Mesenchymal stem cell (in vitro differentiated cells and primary cell): ENCODE measurements around the gene ADD3.

Source experiments
- DNase-seq: peaks from one replicate; pipeline ENCODE4 v3.0.0-alpha.2; 2013
- H2AFZ ChIP-seq: one replicate; pipeline ENCODE4 v1.6.1; 2013; ENCODE audit warnings: low read depth, mild to moderate bottlenecking, control low read depth, inconsistent platforms, low read length, moderate library complexity
- H2AK5ac ChIP-seq: 2 replicates; pipeline ENCODE4 v1.6.1; 2013; ENCODE audit warnings: low read length, moderate library complexity, mild to moderate bottlenecking, inconsistent platforms; ENCODE audit not compliant: severe bottlenecking
- H2BK120ac ChIP-seq: one replicate; pipeline ENCODE4 v1.6.1; 2013; ENCODE audit warnings: low read depth, mild to moderate bottlenecking, inconsistent platforms, low read length, moderate library complexity
- H2BK12ac ChIP-seq, 2 experiments: one replicate each; pipeline ENCODE4 v1.6.1; 2013; ENCODE audit warnings: inconsistent platforms in 2 of 2, low read length in 2 of 2, mild to moderate bottlenecking in 2 of 2, moderate library complexity in 2 of 2, control low read depth in 1 of 2
- H2BK15ac ChIP-seq: one replicate; pipeline ENCODE4 v1.6.1; 2013; ENCODE audit warnings: mild to moderate bottlenecking, low read depth, inconsistent platforms; ENCODE audit not compliant: poor library complexity, severe bottlenecking
- H2BK5ac ChIP-seq: 2 replicates; pipeline ENCODE4 v1.6.1; 2013; ENCODE audit warnings: low read depth, mild to moderate bottlenecking, low read length, control low read depth, inconsistent platforms; ENCODE audit not compliant: poor library complexity, severe bottlenecking
- H3K14ac ChIP-seq, 2 experiments: one replicate each; pipeline ENCODE4 v1.6.1; 2013; ENCODE audit warnings: inconsistent platforms in 2 of 2, low read length in 2 of 2, control low read depth in 1 of 2, mild to moderate bottlenecking in 1 of 2, moderate library complexity in 1 of 2
- H3K18ac ChIP-seq, 2 experiments: one replicate each; pipeline ENCODE4 v1.6.1; 2013; ENCODE audit warnings: inconsistent platforms in 2 of 2, low read length in 2 of 2, control low read depth in 1 of 2, low read depth in 1 of 2, mild to moderate bottlenecking in 1 of 2
- H3K23ac ChIP-seq, 2 experiments: one replicate each; pipeline ENCODE4 v1.6.1; 2013; ENCODE audit warnings: inconsistent platforms in 2 of 2, low read length in 2 of 2, mild to moderate bottlenecking in 2 of 2, moderate library complexity in 2 of 2, control low read depth in 1 of 2
- H3K27ac ChIP-seq: 2 replicates; pipeline ENCODE4 v1.5.1; 2013; ENCODE audit warnings: mild to moderate bottlenecking, moderate library complexity, low read length, control low read depth, inconsistent platforms; ENCODE audit not compliant: poor library complexity, severe bottlenecking
- H3K27me3 ChIP-seq, 2 experiments: 2 replicates each; pipeline versions ENCODE4 v1.6.1 to v1.7.0; 2013; ENCODE audit warnings: low read length in 2 of 2, mild to moderate bottlenecking in 2 of 2, moderate library complexity in 2 of 2, control low read depth in 1 of 2, inconsistent platforms in 1 of 2; ENCODE audit not compliant: control insufficient read depth in 1 of 2, insufficient read depth in 1 of 2
- H3K36me3 ChIP-seq, 2 experiments: 2 replicates each; pipeline versions ENCODE4 v1.6.1 to v1.7.0; 2013; ENCODE audit warnings: low read length in 2 of 2, control low read depth in 1 of 2, inconsistent platforms in 1 of 2, low read depth in 1 of 2, mild to moderate bottlenecking in 1 of 2; ENCODE audit not compliant: insufficient read depth in 2 of 2, control insufficient read depth in 1 of 2
- H3K4ac ChIP-seq, 2 experiments: one replicate each; pipeline ENCODE4 v1.6.1; 2013; ENCODE audit warnings: inconsistent platforms in 2 of 2, low read length in 2 of 2, mild to moderate bottlenecking in 2 of 2, moderate library complexity in 2 of 2, control low read depth in 1 of 2, low read depth in 1 of 2
- H3K4me1 ChIP-seq: 2 replicates; pipeline ENCODE4 v1.6.1; 2013; ENCODE audit warnings: low read depth, low read length, control low read depth; ENCODE audit not compliant: control insufficient read depth, insufficient read depth
- H3K4me2 ChIP-seq: 2 replicates; pipeline ENCODE4 v1.6.1; 2013; ENCODE audit warnings: low read length, mild to moderate bottlenecking, inconsistent platforms; ENCODE audit not compliant: poor library complexity, severe bottlenecking
- H3K4me3 ChIP-seq, 2 experiments: 2 replicates each; pipeline versions ENCODE4 v1.5.1 to v1.7.0; 2013; ENCODE audit warnings: low read length in 2 of 2, mild to moderate bottlenecking in 2 of 2, control low read depth in 1 of 2, low read depth in 1 of 2; ENCODE audit not compliant: insufficient read depth in 1 of 2
- H3K79me1 ChIP-seq: replicated peaks from 2 replicates; pipeline ENCODE4 v1.6.1; 2013; ENCODE audit warnings: mild to moderate bottlenecking, control low read depth, low read length, inconsistent platforms; ENCODE audit not compliant: poor library complexity, severe bottlenecking
- H3K9ac ChIP-seq: 2 replicates; pipeline ENCODE4 v1.7.0; 2013; ENCODE audit warnings: mild to moderate bottlenecking, low read length, moderate library complexity
- H3K9me3 ChIP-seq: 2 replicates; pipeline ENCODE4 v1.7.0; 2013; ENCODE audit warnings: mild to moderate bottlenecking, low read length; ENCODE audit not compliant: control insufficient read depth
- H4K8ac ChIP-seq: one replicate; pipeline ENCODE4 v1.6.1; 2013; ENCODE audit warnings: inconsistent platforms, mild to moderate bottlenecking, low read length, moderate library complexity
- H4K91ac ChIP-seq: one replicate; pipeline ENCODE4 v1.6.1; 2013; ENCODE audit warnings: mild to moderate bottlenecking, low read length, inconsistent platforms
- WGBS: methylation state at CpG from one replicate; pipeline ENCODE4 v1.1.7; 2013; ENCODE audit warnings: mixed read lengths; 5-methylcytosine and 5-hydroxymethylcytosine counted together

ADD3 gene

GRCh38 chr10:109960682-109961081, 47.1 kb upstream of the ADD3 start:
- 92% methylated on average over 1 of the region's 2 CpGs for WGBS
- no peak for DNase-seq
- Histone ChIP-seq H3K27me3 (no peaks in the 10 kb centered on the region), H4K8ac (no peak overlapping the region), H3K4ac (no peak overlapping the region), H4K91ac (no peak overlapping the region), H3K9ac (peak overlapping the region; percentile 78), H3K14ac (no peak overlapping the region), H3K27ac (no peak overlapping the region), H3K36me3 (no peaks in the 10 kb centered on the region), H2BK15ac (no peak overlapping the region), H2BK12ac (no peak overlapping the region), H2BK120ac (no peak overlapping the region), H2AFZ (no peak overlapping the region), H3K9me3 (no peaks in the 10 kb centered on the region), H2AK5ac (no peak overlapping the region), H3K23ac (no peak overlapping the region), H3K4me2 (no peak overlapping the region), H3K18ac (no peak overlapping the region), H3K4me1 (peaks cover 5% of the 10 kb centered on the region), H2BK5ac (no peak overlapping the region), H3K4me3 (no peak overlapping the region), H3K79me1 (no peaks in the 10 kb centered on the region)

GRCh38 chr10:109961174-109962001, 46.4 kb upstream of the ADD3 start:
- peaks cover 5% of the 10 kb centered on the region for H3K4me1 ChIP-seq
- H2BK12ac ChIP-seq, result no peak overlapping the region
- no peak overlapping the region for H2BK15ac ChIP-seq
- H3K4ac ChIP-seq, result peak overlapping the region in 1 of 2 experiments; percentile 55
- no peak overlapping the region for H4K91ac ChIP-seq
- no peaks in the 10 kb centered on the region for H3K79me1 ChIP-seq
- no peak overlapping the region for H4K8ac ChIP-seq
- H2AFZ ChIP-seq, result no peak overlapping the region
- no peak overlapping the region for H3K4me2 ChIP-seq
- no peaks in the 10 kb centered on the region for H3K27me3 ChIP-seq
- peak overlapping the region; percentile 78 for H3K9ac ChIP-seq
- H3K18ac ChIP-seq, result no peak overlapping the region
- H3K27ac ChIP-seq, result no peak overlapping the region
- H2BK5ac ChIP-seq, result no peak overlapping the region
- H3K14ac ChIP-seq, result no peak overlapping the region
- H3K4me3 ChIP-seq, result no peak overlapping the region
- H2AK5ac ChIP-seq, result no peak overlapping the region
- H2BK120ac ChIP-seq, result no peak overlapping the region
- H3K23ac ChIP-seq, result no peak overlapping the region
- peak; percentile 20 for DNase-seq
- H3K9me3 ChIP-seq, result no peaks in the 10 kb centered on the region
- H3K36me3 ChIP-seq, result no peaks in the 10 kb centered on the region
- 84% methylated on average over 2 of the region's 5 CpGs for WGBS

GRCh38 chr10:109962247-109962646, 45.5 kb upstream of the ADD3 start:
- peak overlapping the region; percentile 78 for H3K9ac ChIP-seq
- peak; percentile 34 for DNase-seq
- H3K18ac ChIP-seq, result no peak overlapping the region
- H2BK120ac ChIP-seq, result no peak overlapping the region
- H4K91ac ChIP-seq, result no peak overlapping the region
- peaks cover 8% of the 10 kb centered on the region for H3K4me1 ChIP-seq
- H3K27ac ChIP-seq, result no peak overlapping the region
- no peak overlapping the region for H2BK5ac ChIP-seq
- no peak overlapping the region for H2BK15ac ChIP-seq
- H3K23ac ChIP-seq, result no peak overlapping the region
- H3K4me2 ChIP-seq, result no peak overlapping the region
- H2AFZ ChIP-seq, result no peak overlapping the region
- H3K9me3 ChIP-seq, result no peaks in the 10 kb centered on the region
- H2AK5ac ChIP-seq, result peak overlapping the region; percentile 86
- no peaks in the 10 kb centered on the region for H3K36me3 ChIP-seq
- H4K8ac ChIP-seq, result no peak overlapping the region
- H2BK12ac ChIP-seq, result peak overlapping the region in 1 of 2 experiments; percentile 18
- H3K27me3 ChIP-seq, result no peaks in the 10 kb centered on the region
- no peak overlapping the region for H3K14ac ChIP-seq
- H3K4ac ChIP-seq, result peak overlapping the region in 1 of 2 experiments; percentile 55
- H3K79me1 ChIP-seq, result no peaks in the 10 kb centered on the region
- no peak overlapping the region for H3K4me3 ChIP-seq
- WGBS, result no CpG with 5 or more reads among the region's 1 CpG

GRCh38 chr10:109963439-109963838, 44.3 kb upstream of the ADD3 start:
- no peak overlapping the region for H3K27ac ChIP-seq
- no peak overlapping the region for H3K4me2 ChIP-seq
- peak overlapping the region in 1 of 2 experiments; percentile 88 for H3K4ac ChIP-seq
- peaks cover 10% of the 10 kb centered on the region for H3K4me1 ChIP-seq
- no peaks in the 10 kb centered on the region for H3K36me3 ChIP-seq
- H2BK12ac ChIP-seq, result peak overlapping the region; percentile 20 to 94
- no peaks in the 10 kb centered on the region for H3K27me3 ChIP-seq
- no peak overlapping the region for H4K91ac ChIP-seq
- H4K8ac ChIP-seq, result no peak overlapping the region
- H3K18ac ChIP-seq, result peak overlapping the region; percentile 8 to 74
- no peaks in the 10 kb centered on the region for H3K79me1 ChIP-seq
- no peak overlapping the region for H2BK15ac ChIP-seq
- no peak overlapping the region for H2BK120ac ChIP-seq
- 83% methylated on average over 5 of the region's 5 CpGs for WGBS
- no peak for DNase-seq
- H3K9ac ChIP-seq, result no peak overlapping the region
- H3K23ac ChIP-seq, result no peak overlapping the region
- no peak overlapping the region for H3K4me3 ChIP-seq
- no peak overlapping the region for H3K14ac ChIP-seq
- H3K9me3 ChIP-seq, result no peaks in the 10 kb centered on the region
- no peak overlapping the region for H2AFZ ChIP-seq
- no peak overlapping the region for H2BK5ac ChIP-seq
- no peak overlapping the region for H2AK5ac ChIP-seq
